NB4 (cell line): ENCODE results near the gene ADAD2.

Source experiments
- POLR2A ChIP-seq: IDR thresholded peaks from 2 replicates; pipeline ENCODE4 v1.6.1; 2011; ENCODE audit warnings: mild to moderate bottlenecking; ENCODE audit not compliant: insufficient read length; ENCODE audit errors: extremely low read depth
- TF ChIP-seq, protein P1 (sequence below): IDR thresholded peaks from one replicate; pipeline ENCODE4 v1.5.1; 2012; ENCODE audit warnings: low read depth, low read length

DNA sequence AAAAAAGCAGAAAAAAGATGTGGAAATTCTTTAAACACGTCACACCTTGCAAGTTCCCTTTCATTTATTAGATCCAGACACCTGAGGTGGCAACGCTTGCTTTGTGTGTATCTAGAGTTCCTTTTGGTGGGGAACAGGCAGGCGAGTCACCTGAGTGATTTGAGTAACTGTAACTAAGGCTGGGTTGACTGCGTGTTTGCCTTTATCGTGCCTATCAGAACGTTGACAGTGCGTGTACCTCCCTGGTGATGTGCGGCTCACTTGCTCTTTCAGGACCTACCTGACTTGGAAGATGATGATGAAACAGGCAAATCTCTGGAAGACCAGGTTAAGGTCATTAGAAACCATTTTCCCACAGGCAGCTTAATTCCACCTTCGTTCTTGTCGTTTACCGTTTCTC lies 16.6 kb upstream of the ADAD2 start:
- TF ChIP-seq, protein P1, sequence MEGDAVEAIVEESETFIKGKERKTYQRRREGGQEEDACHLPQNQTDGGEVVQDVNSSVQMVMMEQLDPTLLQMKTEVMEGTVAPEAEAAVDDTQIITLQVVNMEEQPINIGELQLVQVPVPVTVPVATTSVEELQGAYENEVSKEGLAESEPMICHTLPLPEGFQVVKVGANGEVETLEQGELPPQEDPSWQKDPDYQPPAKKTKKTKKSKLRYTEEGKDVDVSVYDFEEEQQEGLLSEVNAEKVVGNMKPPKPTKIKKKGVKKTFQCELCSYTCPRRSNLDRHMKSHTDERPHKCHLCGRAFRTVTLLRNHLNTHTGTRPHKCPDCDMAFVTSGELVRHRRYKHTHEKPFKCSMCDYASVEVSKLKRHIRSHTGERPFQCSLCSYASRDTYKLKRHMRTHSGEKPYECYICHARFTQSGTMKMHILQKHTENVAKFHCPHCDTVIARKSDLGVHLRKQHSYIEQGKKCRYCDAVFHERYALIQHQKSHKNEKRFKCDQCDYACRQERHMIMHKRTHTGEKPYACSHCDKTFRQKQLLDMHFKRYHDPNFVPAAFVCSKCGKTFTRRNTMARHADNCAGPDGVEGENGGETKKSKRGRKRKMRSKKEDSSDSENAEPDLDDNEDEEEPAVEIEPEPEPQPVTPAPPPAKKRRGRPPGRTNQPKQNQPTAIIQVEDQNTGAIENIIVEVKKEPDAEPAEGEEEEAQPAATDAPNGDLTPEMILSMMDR = no peak
- TF ChIP-seq POLR2A = no peak
